HCEC 1CT (cell line): Measurements from ENCODE around the gene TBPL1.
"Not testable (repeated sequence)": the region's sequence is repeated elsewhere in the genome, so short reads cannot be mapped to it uniquely, and the experiment has no call there.

Source experiments
- DNase-seq: peaks from one replicate; pipeline ENCODE4 v3.0.0-alpha.2; 2017

Gene TBPL1

GRCh38 chr6:133973109-133973971 is 20.3 kb downstream of the TBPL1 start:
- peak; percentile 61 for DNase-seq

- DNase-seq = peak; percentile 42
Observed at GRCh38 chr6:133977983-133978895, 25.2 kb downstream of the TBPL1 start.

- DNase-seq = no peak
Observed at GRCh38 chr6:133978896-133979240, 25.8 kb downstream of the TBPL1 start.

- DNase-seq = not testable (repeated sequence)
Observed at GRCh38 chr6:133979269-133979963, 26.4 kb downstream of the TBPL1 start.

GRCh38 chr6:133980168-133980567 is 27.1 kb downstream of the TBPL1 start:
- DNase-seq = no peak

GRCh38 chr6:133983099-133983939 is 30.3 kb downstream of the TBPL1 start:
- no peak for DNase-seq

GRCh38 chr6:133985970-133986369 is 32.9 kb downstream of the TBPL1 start:
- DNase-seq = no peak

- no peak for DNase-seq
Observed at GRCh38 chr6:133986942-133987341, 33.9 kb downstream of the TBPL1 start.

GRCh38 chr6:133989525-133989924 is 36.5 kb downstream of the TBPL1 start:
- no peak for DNase-seq

- DNase-seq = no peak
Observed at GRCh38 chr6:133990321-133990720, 37.3 kb downstream of the TBPL1 start.

- DNase-seq = peak; percentile 74
Observed at GRCh38 chr6:133991096-133991593, 38.1 kb downstream of the TBPL1 start.

- DNase-seq = no peak
Observed at GRCh38 chr6:133992992-133993680, 40.1 kb downstream of the TBPL1 start.

- DNase-seq = no peak
Observed at GRCh38 chr6:133995296-133995695, 42.3 kb downstream of the TBPL1 start.

- DNase-seq = no peak
Observed at GRCh38 chr6:133995758-133996157, 42.7 kb downstream of the TBPL1 start.

GRCh38 chr6:133997267-133997666 is 44.2 kb downstream of the TBPL1 start:
- DNase-seq = no peak

- DNase-seq = no peak
Observed at GRCh38 chr6:133999305-133999704, 46.3 kb downstream of the TBPL1 start.

- no peak for DNase-seq
Observed at GRCh38 chr6:134000443-134000842, 47.4 kb downstream of the TBPL1 start.

- DNase-seq = no peak
Observed at GRCh38 chr6:134002821-134003220, 49.8 kb downstream of the TBPL1 start.

GRCh38 chr6:134003542-134003951 is 50.5 kb downstream of the TBPL1 start:
- no peak for DNase-seq

GRCh38 chr6:134004714-134005113 is 51.7 kb downstream of the TBPL1 start:
- no peak for DNase-seq

GRCh38 chr6:134005800-134006199 is 52.8 kb downstream of the TBPL1 start:
- DNase-seq = no peak
